EH (cell line): Measurements from ENCODE around the gene GADL1.

Source experiments
- DNase-seq: peaks from one replicate; pipeline ENCODE4 v3.0.0-alpha.2; 2015; ENCODE audit warnings: low read depth

The GADL1 gene, protein sequence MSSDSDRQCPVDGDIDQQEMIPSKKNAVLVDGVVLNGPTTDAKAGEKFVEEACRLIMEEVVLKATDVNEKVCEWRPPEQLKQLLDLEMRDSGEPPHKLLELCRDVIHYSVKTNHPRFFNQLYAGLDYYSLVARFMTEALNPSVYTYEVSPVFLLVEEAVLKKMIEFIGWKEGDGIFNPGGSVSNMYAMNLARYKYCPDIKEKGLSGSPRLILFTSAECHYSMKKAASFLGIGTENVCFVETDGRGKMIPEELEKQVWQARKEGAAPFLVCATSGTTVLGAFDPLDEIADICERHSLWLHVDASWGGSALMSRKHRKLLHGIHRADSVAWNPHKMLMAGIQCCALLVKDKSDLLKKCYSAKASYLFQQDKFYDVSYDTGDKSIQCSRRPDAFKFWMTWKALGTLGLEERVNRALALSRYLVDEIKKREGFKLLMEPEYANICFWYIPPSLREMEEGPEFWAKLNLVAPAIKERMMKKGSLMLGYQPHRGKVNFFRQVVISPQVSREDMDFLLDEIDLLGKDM

DNA sequence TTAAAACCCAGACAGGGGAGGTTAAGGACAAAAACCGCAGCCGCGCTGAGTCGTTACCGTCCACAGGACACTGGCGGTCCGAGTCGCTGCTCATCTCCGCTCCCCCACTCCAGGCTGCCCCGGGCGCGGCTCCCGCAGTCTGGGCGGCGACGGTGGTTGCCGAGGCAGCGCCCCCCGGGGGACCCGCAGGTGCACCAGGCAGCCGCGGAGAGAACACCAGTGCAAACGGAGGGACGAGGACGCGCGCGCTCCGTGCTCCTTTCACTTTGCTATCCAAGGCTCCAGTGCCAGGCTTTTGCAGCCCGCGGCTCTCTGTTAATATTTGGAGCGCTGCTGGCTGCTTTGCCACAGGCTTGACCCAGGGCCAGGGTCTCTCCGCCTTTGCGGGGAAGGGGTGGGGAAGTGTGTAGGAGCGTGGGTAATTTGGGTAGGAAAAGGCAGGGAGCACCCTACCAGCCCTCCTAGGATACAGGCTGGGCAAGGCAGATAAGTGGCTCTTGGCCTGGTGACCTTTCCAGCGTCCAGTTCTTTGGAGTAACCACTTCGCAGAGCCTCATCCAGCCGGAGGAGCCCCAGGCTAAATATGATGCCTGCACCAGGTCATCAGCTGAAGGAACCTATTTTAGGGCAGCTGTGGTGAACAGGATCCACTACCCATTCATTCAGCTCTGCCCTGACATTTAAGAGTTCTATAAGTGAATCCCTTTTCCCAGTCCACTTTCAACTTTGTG lies at the start of gene GADL1:
Gene GADL1 (minus strand): TSS at position 141 of the 731 bp plus-strand sequence. CDS start 47 bp downstream, at position 94.
- peak; percentile 31 for DNase-seq

DNA sequence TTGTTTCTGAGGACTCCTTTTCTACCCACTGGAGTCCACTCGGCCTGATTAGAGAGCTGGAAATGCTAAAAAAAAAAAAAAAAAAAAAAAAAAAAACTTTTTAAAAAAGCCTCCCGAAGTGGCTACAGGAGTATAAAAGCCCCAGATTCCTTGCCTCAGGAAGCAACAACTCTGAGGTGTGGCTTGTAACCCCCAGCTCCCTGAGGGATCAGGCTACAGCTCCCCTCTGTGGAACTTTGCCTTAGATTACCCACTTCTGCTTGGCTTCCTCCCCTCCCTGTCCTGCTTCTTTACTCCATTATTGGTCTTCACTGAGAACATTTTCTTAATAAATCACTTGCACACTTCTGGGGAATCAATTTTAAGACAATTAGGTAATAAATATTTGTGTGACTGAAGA lies 49.7 kb upstream of the GADL1 start:
- DNase-seq = no peak

DNA sequence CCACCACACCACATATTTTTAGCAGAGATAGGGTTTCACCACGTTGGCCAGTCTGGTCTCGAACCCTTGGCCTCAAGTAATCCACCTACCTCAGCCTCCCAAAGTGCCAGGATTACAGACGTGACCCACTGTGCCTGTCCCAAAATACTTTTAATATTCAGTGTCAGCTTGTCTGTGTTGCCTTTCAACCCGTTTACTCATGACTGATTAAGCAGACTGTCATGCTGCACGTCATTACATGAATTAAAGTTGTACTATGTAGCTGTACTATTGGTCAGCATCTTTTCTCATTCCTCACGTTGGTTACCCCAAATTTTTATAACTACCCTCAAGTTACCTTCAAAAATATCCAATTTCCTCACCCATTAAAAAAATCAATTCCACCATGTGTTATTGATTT lies 48.7 kb upstream of the GADL1 start:
- no peak for DNase-seq

DNA sequence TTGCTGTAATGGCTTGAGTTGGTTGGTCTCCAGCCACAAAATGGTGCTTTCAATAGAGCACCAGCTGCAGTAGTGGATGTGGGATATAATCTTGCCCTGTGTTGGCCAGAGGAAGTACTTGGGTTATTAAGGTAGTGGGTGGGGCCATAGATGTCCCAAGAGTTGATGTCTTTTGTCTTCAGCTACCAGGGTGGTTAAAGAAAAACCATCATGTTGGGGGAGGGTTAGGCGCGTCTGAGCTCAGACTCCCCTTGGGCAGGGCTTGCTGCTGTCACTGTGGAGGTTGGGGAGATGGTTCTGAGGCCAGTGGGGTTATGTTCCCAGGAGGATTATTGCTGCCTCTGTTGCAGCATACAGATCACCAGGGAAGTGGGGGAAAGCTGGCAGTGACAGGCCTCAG lies 46.9 kb upstream of the GADL1 start:
- DNase-seq = no peak

DNA sequence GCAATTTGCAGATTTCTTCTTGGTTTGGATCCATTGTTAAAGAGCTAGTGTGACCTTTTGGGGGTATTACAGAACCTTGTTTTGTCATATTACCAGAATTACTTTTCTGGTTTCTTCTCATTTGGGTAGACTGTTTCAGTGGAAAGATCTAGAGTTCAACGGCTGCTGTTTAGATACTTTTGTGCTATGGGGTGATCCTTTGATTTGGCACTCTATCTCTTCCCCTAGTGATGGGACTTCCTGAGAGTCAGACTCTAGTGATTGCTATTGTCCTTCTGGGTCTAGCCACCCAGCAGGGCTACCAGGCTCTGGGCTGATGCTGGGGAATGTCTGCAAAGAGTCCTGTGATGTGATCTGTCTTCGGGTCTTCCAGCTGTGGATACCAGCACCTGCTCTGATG lies 46.3 kb upstream of the GADL1 start:
- DNase-seq = no peak

DNA sequence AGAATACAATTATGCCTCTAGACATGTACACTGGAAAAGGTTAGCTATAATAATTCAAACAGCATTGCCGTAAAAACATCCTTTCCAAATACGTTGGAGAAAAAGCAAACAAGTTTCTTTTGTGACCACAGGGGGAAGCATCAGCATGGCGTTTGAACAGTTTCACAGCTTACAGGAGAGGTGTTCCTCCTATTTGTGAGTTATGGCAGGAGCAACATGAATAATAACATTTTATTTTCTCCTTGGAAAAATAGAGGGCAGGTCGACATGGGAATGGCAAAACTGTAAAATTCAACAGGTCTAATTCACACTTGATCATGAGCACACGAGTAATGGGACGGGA lies 39.7 kb upstream of the GADL1 start:
- DNase-seq = peak; percentile 43

DNA sequence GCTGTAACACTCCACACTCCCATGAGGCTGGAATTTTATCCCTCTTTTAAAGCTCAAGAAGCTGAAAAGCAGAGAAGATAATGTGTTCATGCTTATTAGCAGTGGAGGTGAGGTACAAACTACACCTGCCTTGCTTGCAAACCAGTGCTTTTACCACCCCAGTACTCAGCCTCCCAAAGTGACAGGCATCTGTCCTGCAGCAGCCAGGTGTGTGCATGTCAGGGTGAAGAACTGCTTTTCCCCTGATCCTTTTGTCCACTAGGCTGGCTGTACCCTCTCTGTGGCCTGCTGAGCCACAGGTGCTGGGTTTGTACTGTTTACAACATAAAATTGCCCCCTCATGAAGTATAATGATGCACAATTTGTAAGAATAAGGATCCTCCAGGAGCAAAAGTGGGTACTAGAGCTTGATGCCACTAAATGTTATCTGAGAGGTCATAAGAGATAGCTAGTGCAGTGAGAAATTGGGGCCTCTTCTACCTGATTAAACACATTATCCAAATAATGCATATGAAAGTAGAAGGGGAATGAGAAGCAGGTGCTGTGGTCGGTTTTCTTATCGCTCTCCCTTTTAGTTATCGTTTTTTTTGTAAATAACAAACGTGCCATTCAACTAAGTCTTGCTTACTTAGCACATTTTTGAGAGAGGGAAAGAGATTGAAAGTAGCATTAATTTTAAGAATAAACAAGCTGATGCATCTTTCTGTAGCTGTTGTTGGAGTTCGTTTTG lies 39.2 kb upstream of the GADL1 start:
- no peak for DNase-seq

DNA sequence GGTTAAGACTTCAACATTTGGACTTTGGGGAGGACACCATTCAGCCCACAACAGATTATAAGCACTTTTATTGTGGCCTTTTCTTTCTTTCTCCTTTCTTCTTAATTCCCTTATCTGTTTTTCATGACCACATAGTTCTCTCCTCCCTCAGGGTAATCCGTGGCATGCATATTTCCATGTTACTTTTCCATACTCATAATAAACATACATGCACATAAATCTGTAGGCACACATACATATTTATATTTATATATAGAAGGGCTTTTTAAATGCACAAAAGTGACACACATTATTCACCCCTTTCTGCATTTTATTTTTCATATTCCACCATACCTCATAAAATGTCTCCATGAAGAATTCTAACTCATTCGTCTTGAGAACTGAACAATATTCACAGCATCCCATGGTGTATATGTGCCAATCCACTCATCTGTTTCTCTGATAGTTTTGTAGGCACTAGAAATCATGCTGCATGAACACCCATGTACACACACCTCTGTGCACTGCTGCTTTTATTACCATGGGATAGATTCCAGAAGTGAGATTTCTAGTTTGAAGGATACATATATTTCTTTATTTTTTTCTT lies 38.1 kb upstream of the GADL1 start:
- DNase-seq = no peak

DNA sequence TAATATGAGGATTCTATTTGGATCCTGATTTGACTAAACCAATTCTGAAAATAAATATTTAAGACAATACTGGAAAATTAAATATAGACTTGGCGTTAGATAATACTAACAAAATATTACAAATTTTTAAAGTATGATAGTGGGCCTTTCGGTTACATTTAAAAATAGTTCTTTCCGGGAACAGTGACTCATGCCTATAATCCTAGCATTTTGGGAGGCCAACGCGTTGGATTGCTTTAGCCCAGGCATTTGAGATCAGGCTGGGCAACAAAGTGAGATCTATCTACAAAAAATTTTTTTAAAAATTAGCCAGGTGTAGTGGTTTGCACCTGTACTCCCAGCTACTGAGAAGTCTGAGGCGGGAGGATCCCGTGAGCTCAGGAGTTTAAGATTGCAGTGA lies 30.3 kb upstream of the GADL1 start:
- DNase-seq = peak; percentile 41

DNA sequence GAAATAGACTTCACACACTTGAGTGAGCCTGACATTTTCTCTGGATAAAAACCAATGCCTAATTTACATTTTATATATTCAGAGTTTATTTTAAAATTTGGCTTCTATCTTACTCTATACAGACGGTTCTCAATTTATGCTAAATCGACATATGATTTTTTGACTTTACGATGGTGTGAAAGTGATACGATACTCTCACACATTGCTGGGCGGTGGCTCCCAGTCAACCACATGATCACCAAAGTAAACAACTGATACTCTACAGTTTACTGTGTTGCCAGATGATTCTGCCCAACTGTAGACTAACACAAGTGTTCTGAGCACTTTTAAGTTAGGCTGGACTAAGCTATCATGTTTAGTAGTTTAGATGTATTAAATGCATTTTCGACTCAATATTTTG lies 25.1 kb upstream of the GADL1 start:
- DNase-seq = no peak

DNA sequence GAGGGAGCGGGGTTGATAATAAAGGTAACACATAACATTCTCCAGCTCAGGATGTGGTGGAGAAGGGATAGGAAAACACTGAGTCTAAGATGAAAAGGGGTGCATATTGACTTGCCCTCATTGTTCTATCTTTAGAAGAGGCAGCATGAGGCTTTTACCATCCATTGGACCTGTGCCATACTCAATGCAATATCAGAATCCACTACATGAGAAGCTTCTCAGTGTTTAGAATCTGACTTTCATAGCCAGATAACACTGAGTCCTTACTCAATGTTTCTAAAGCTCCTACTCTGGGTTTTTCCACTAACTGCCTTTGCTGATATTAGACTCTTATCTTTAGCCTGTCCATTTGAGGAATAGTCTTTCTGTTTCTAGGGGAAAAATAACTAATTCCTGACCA lies 24.3 kb upstream of the GADL1 start:
- DNase-seq = no peak

DNA sequence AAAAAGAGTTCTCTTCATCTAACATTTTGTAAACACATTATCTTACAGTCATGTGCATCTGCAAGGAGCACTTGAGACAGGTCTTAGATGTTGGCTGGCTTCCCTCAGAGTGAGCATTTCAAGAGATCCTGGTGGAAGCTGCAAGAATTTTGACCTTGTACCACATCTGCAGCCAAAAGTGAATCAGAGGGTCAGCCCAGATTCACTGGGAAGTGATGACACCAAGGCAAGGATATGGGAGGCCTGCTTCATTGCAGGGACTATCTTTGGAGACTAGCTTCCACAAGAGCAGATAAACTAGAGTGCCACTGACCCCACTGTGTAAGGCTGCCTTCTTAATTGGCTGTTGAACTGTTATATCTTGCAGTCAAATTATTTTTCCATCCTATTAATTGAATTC lies 21.3 kb upstream of the GADL1 start:
- DNase-seq = no peak

DNA sequence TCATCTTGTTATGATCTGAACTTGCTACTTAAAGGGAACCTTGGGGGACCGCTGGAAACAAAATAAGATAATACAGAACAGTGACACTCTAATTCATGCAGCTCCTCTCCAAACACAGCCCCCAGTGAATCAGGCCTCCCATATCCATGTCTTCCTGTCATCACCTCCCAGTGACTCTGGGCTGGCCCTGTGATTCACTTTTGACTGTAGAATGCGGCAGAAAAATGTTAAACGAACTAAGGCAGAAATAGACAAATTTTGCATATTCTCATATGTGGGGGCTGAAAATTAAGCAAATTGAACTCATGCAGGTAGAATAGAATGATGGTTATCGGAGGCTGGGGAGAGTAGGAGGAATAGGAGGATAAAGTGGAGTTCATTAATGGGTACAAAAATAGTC lies 20.2 kb upstream of the GADL1 start:
- DNase-seq = peak; percentile 10

DNA sequence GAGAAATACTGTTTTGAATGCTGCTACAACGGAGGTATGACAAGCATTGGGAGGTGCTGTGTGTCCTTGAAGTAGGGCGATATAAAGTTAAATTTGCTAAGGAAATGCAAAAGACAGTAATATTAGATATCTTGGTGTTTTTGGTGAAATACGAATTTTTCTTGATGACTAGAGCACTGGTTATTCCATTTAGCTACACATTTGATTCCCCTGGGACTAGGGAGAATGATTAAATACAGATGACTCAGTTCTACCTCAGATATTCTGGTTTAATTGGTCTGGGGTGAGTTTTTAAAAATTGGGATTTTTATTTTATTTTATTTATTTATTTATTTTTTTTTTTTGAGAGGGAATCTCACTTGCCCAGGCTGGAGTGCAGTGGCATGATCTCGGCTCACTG lies 18.7 kb upstream of the GADL1 start:
- DNase-seq = no peak

DNA sequence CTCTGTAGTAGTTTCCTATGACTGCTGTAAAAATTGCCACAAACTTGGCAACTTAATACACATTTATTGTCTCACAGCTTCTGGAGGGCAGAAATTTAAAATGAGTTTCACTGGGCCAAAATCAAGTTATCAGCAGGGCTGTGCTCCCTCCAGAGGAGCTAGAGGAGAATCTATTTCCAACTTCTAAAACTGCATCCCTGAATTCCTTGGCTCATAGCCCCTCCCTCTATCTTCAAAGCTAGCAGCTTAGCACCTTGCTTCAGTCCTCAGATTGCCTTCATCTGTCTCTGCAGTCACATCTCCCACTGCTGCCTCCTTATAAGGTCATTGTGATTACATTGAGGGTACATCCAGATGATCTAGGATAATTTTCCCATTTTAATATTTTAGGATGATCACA lies 17.8 kb upstream of the GADL1 start:
- DNase-seq = no peak

DNA sequence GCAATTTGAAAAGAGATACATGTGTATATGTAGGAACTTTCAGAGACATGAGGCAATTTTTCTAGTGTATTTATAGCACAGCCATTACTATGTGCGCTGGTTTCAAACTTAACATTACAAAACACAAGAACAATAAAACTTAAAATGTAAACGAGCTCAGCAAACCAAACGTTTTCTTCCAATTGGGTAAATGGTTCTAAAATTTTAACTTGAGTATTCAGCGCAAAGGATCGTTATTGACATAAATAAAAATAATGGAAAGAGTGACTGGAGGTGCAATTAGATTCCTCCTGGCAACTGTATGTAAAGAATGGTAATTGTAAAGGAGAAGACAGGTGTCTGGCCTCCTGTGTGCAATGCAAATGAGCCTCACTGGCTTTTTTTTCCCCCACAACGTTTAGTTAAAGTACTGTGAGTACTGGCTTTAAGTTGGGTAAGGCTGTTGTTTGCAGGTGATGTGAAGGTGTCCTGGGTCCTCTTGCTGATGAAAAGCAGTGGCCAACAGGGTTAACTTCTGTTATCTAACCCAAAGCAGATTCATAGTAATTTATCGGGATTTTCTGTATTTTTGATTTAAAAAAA lies 14.1 kb upstream of the GADL1 start:
- no peak for DNase-seq

DNA sequence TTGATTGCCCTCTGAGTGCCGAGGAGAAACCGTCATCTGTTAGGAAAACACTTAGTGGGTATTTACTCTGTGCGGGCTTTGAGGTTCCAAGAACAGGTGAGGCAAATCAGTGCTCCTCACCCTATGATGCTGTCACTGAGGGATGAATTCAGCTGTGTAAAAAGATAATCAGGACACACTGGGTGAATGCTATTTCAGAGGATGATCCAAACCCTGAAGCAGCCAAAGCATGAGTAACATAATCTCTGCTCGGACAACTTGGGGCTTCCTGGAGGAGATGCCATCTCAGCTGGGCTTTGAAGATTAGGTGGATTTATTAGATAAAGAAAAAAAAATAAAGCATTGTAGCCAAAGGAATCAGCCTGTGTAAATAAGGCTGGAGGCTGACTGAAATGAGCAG lies 10.5 kb upstream of the GADL1 start:
- DNase-seq = peak; percentile 40

DNA sequence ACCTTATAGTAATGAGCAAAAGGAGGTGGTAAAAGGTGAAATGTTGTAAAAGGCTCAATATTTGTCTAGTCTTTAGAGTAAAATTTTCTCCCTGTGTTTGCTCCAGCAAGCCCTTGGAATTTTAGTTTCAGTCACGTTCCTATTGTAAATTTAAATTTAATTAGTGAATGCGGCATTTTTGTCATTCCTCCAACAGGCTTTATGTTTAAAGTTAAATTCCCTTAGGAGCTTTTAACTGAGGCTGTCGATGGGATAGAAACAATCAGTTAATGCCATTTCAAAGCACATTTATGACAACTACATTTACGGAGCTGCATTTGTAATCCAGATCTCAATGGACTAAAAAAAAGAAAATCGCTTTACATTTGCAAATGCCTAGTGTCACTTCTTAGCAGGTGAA lies 868 bp upstream of the GADL1 start:
- DNase-seq = peak; percentile 37

DNA sequence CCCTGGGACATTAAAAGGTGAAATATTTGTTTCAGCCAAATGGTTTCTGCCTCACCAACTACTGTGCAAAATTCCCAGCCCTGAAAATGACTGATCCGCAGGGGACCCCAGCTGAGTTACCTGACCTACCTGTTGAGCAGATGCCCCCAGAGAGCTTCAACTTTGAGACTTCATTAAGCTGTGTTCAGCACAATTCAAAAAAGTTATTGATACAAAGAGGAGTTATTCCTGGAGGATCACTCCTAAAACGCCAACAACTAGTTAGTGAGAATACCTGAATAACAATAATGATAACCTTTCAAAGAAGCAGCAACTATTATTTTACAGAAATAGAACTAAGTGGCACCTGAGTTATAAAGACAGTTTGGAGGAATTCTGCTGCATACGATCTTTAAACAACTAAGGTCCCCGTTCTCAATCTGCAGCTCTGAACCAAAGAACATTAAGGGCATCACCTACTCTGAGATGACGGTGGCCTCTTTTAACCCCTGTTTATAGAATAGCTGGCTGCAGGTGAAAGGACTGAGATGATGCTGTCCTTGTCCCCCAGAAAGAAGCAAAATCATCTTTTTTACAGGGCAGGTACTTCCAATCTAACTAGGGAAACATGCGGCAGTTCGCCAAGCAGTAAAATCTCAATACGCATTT lies 659 bp downstream of the GADL1 start:
- DNase-seq = no peak

DNA sequence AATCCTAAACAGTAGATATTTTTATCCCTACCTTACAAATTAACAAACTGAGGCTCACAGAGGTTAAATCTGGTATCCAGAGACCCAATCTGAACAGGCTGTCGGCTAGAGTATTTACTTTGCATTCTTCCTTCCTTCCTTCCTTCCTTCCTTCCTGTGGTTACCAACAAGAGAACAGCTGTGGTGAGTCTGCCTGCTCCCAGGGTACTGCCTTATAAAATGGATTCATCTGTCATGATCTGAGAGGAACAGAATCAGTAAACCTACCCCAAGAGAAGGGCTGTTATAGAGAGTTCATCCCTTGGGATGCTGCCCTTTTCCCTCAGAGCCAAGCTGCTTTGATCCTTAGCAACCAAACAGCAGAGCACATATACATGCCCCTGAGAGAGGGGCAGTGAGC lies 3.6 kb downstream of the GADL1 start:
- no peak for DNase-seq

DNA sequence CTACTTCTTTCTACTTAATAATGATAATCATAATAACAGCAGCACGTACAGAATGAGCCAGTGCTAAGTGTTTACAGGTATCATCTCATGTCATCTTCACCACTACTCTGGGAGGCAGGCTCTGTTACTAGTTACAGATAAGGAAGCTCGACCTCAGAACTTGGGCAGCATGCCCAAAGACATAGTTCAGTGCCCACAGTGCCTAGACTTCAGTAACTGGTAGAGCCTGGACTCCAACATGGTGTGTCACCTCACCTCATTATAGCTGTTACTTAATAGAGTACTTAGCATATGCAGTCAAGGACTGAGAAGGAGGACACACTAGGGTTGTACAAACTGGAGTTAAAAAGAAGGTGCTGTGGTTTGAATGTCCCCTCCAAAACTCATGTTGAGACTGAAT lies 7.6 kb downstream of the GADL1 start:
- DNase-seq = no peak

DNA sequence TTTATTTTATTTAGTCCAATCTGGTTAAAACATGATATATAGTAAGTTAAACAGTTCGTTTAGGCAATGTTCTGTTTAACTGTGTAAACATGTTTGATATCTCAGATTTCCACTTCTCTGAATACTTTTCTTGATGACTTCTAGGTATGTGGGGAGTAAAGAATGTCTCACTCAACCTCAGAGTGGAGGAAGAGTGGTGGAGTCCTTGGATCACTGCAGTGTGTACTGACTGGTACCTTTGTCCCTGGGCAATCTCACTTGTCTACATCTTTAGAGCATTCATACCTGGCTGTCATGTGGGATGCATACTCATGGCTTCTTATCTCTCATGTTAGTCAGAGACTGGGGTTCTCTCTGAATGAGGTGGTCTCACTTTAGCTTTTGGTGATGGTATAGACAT lies 15.6 kb downstream of the GADL1 start:
- DNase-seq = no peak
